Fibroblast of skin of right biceps (primary cell): Measurements from ENCODE around the gene GRIN1.
"Not testable (repeated sequence)": the region's sequence is repeated elsewhere in the genome, so short reads cannot be mapped to it uniquely, and the experiment has no call there.

Experiments used
- DNase-seq: peaks from one replicate; pipeline ENCODE4 v3.0.0-alpha.2; 2013

The GRIN1 gene

GRCh38 chr9:137129456-137130175 is 9.3 kb upstream of the GRIN1 start:
- peak; percentile 90 for DNase-seq

- DNase-seq, result no peak
Observed at GRCh38 chr9:137130176-137130755, 8.7 kb upstream of the GRIN1 start.

- DNase-seq, result no peak
Observed at GRCh38 chr9:137134191-137134590, 4.8 kb upstream of the GRIN1 start.

GRCh38 chr9:137135154-137135553 is 3.8 kb upstream of the GRIN1 start:
- DNase-seq, result not testable (repeated sequence)

DNA sequence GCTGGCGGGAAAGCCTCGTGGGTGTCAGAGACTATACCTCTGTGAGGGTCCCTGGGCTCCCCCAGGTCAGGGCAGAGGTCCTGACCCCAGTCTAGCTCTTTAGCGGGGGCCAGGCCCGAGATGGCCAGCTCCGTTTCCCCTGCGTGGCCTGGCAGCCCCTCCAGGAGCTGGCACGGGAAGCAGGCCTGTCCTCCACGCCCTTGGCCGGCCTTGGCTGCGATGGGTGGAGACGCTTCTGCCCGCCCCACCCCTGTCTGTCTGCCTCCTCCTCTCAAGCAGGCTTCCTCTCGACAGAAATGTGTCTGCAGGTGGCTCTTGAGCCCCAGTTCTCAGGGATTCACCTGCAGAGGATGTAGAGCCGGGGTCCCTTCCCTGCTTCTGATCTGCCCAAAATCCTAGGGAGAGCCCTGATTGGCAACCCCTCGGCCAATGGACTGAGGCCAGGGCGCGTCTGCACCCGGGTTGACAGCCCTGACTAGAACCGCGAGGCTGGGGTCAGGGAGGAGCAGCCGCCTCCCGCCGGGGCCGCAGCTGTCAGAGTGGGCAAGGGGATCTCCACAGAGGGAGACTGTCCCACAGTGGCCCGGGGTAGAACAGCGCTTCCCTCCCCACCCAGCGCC is 2.6 kb upstream of the GRIN1 start:
- DNase-seq, result no peak

DNA sequence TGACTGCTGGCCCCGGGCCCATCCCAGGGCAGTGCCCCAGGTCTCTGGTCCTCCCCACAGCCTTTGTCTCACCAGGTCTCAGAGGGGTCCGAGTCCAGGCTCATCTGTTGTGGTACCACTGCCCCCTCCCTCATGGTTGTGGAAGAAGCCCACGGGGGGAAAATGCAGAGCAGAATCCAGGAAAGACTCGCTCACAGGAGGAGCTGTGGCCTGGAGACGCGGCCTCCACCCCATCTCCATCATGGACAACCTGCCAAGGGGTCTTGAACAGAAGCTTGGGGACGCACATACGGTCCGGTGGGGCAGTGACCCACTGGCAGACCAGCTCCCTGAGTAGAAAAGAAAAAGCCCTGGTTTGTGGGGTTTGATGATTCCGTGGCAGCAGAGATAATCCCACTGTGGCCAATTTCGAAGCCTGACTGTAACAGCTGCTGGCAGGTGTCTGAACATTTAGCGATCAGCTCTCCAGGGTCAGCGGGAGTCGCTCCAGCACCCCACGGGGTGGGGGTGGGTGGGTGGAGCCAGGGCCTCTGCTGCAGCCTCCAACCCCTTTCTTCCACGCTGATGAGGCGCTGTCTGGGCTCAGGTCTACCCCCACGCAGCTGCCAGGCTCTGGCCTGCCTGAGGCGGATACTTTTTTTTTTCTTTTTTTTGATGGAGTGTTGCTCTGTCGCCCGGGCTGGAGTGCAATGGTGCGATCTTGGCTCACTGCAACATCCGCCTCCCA is 1.9 kb upstream of the GRIN1 start:
- DNase-seq, result no peak

GRCh38 chr9:137138058-137138721 is 764 bp upstream of the GRIN1 start:
- no peak for DNase-seq

- no peak for DNase-seq
Observed at GRCh38 chr9:137139468-137140150, 655 bp downstream of the GRIN1 start.

- DNase-seq, result no peak
Observed at GRCh38 chr9:137140151-137141012, 1.4 kb downstream of the GRIN1 start.

DNA sequence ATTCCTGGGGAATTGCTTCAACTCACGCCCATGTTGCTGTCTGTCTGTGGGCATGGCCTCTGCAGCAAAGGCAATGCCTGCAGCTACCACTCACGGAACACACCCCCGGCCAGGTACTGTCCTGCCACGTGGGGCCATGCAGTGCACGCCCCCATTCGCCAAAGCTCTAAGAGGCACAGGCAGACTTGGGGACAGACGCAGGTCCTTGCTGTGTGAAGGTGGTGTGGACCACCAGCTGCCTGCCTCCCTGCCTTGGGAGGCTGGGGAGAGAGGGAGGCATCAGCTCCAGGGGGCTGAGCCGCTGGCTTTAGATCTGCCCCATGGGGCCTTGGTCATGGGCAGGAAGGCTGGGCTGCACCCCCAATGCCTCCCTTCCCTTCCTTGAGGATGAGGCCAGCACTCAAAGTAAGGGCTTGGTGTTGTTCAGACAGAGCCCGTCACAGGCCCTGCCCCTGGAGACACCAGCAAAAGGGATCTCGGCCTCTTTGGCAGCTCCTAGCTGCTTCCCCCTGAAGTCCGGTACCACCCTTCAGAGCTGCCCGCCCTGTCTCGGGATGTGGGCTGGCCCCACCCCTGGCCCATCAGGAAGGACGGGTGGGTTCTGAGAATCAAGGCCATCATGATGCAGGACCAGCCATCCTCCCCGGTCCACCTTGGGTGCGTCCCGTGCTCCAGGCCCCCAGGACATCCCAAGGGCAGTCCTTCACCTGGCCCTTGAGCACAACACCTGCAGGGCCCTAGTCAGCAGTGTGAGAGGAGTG is 2.3 kb downstream of the GRIN1 start:
- no peak for DNase-seq

GRCh38 chr9:137141976-137142936 is 3.3 kb downstream of the GRIN1 start:
- no peak for DNase-seq

GRCh38 chr9:137143459-137143858 is 4.5 kb downstream of the GRIN1 start:
- DNase-seq, result no peak

DNA sequence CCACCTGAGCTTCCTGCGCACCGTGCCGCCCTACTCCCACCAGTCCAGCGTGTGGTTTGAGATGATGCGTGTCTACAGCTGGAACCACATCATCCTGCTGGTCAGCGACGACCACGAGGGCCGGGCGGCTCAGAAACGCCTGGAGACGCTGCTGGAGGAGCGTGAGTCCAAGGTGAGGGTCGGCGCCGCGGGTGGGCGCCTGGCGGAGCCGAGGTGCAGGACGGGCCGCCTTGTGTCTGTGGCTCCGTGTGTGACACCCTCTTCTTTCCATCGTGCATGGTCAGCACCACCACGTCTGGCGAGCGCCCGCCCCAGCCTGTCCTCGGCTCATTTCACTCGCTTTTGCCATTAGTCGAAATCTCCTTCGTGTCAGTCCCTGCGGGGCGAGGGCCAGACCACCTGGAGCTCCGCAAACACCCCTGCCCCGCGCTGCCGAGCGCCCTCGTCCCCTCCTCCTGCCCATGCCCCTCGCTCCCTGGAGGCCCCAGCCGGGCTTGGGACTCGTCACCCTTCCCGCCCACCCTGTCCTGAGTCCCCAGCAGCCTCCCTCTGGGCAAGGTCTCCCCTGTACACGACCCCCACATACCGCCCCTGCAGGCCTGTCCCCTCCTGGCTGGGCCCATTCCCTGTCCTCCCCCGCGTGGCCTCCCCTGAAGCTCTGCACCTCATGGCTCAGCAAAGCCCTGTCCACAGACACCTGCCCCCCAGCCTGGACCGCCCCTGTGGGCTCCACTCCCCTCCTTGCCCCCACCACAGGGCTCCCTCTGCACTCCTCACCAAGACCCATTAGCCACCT is 7.0 kb downstream of the GRIN1 start:
- no peak for DNase-seq

- DNase-seq, result no peak
Observed at GRCh38 chr9:137146527-137146918, 7.6 kb downstream of the GRIN1 start.

GRCh38 chr9:137147091-137147792 is 8.3 kb downstream of the GRIN1 start:
- DNase-seq, result no peak

DNA sequence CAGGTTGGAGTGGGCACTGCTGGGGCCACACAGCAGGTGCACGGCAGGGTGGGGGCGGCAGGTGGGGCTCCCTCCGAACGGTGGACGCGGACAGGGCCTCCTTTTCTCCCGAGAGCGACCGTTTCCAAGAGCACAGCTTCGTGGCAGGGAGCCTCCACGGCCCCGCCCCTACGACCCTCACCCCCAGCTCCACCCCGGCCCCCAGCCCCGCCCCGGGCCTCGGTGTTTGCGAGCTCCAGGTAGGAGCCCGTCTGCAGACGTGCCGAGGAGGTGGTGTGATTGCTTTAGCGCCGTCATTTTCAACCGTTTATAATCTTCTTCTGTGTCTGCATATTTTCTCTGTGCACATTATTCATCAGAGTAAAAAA is 8.8 kb downstream of the GRIN1 start:
- no peak for DNase-seq

GRCh38 chr9:137148242-137148641 is 9.3 kb downstream of the GRIN1 start:
- DNase-seq, result no peak

DNA sequence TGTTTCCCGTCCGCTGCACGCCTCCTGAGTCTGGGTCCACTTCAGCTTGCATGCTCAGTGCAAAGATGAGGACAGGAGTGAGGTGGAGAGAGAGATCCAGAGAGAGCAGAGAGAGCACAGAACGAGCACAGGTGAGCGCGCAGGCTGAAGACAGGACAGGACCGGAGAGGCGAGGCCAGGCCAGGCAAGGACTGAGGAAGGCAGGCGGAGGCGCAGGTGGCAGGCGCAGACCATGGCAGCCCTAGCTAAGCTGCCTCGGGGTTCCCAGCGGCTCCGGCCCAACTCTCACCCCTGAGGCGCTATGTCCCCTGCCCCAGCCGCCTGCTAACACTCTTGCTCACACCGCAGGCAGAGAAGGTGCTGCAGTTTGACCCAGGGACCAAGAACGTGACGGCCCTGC is 9.7 kb downstream of the GRIN1 start:
- no peak for DNase-seq
